ENCODE data around the gene NBEA.

GRCh38 chr13:35534343-35534742 is 592.3 kb downstream of the NBEA start:
- TF ChIP-seq CTCF (IDR thresholded peaks at IDR 0.05) (no peak), POLR2A (IDR thresholded peaks at IDR 0.05) (no peak)

Data from heart left ventricle (tissue), 13 donors.